Activated CD4-positive, alpha-beta T cell treated with anti-CD3 and anti-CD28 coated beads, Interleukin-2, amount 50 U/mL, for 4 hours (primary cell): ENCODE data around the gene ZNF500.

ENCODE experiments used
- DNase-seq, 2 experiments: peaks; one replicate each; pipeline ENCODE4 v3.0.0-alpha.2; 2020

The ZNF500 gene

DNA sequence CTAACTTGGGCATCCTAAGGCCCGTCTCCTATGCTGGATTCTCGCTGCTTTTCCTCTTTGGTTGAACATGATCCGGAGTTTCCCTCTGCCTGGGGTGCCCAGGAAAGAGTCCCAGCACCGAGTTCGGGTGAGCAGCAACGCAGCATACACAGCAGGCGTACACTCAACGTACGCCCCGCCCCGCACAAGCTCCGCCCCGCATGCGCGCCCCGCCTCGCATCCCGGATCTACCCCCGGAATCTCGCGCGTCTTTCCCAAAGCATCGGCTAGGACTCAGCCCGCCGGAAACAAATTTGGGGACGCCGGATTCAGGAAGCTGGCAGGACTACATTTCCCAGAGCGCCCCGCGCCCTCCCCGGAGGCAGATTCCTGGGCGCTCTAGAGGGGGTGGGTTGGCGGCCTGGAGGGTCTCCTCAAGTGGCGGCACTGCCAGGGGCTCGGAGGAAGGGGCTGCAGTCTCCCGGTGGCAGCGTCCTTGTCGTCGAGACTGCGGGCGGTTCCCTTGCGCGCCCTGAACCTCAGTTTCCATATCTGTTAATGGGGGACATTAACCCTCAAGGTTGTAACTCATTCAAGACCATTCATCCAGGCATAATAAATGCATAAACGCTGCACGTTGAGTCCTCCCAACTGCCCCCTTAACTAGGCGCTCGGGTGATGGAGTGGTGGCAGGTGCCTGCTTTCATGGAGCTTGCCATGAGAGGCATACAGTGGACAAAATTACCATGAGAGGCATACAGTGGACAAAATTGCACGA lies 1.8 kb upstream of the ZNF500 start:
- peak; percentile 74 to 77 for DNase-seq

DNA sequence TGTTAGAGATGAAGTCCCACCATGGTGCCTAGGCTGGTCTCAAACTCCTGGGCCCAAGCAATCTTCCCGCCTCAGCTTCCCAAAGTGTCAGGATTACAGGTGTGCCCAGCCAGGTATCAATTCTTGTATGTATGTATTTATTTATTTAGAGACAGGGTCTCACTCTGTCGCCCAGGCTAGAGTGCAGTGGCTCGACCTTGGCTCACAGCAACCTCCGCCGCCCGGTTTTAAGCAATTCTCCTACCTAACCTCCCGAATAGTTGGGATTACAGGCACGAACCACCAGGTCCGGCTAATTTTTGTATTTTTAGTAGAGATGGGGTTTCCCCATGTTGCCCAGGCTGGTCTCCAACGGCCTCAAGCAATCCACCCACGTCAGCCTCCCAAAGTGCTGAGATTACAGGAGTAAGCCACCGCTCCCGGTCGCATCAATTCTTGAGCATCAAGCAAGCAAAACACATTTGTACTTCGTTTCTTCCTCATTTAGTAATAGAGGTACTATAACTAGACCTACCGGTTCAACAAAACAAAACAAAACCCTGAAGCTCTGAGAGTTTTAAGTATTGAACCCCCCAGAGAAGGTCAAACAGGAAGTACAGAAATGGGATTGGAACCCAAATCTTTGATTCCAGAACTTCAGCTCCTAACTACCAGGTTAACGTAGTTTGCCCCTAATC lies 1.0 kb upstream of the ZNF500 start:
- DNase-seq: no peak

DNA sequence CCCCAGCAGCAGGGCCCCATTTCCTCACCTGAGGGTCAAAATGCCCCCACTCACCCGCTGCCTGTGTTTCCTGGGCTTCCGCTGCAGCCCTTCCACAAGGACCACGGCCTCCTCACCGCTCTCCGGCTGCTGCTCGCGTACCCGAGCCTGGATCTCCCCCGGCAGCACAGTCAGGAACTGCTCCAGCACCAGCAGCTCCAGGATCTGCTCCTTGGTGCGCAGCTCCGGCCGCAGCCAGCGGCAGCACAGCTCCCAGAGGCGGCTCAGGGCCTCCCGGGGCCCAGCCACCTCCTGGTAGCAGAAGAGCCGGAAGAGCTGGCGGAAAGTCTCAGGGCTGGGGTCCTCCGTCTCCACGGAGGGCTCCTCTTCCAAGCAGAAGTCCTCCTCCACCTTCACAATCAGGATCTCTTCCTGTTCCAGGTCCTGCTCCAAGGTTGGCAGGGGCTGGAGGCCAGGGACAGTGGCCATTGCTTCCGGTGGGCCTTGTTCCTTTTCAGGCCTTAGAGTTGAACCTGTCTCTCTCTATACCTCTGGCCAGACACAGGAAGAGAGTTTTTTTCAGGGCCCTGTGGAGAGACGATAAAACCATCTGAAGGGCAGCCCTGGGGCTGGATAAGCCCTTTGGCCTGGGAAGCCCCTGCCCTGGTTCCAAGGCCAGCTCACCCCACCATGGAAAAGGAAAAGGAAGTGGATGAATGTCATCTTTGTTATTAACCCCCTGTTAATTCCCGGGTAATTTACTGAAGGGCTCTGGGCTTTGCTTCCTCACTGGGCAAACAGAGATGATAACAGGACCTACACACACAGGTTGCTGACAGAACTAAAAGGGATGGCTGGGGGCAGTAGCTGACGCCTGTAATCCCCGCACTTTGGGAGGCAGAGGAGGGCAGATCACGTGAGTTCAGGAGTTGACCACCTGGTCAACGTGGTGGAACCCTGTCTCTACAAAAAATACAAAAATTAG lies 1.2 kb downstream of the ZNF500 start:
- no peak for DNase-seq

- no peak for DNase-seq
These were observed 3.2 kb downstream of the ZNF500 start for GRCh38 chr16:4763791-4764190.

DNA sequence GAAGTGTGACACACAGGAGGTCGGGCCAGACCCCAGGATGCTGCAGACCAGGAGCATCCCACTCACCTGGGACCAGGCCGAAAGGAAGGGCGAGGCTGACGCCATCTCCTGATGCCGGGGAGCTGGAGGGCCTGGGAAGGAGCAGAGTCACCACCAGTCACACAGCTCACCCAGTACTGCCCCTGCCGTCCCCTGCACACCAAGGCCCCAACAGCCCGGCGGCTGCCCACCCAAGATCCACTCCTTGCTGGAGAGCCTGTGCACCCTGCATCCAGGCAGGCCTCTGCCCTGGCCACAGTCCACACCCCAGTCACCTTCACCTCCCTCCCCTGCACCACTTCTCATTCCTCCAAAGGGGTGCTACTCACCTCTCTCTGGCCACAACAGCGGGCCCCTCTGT lies 4.8 kb downstream of the ZNF500 start:
- DNase-seq: no peak

DNA sequence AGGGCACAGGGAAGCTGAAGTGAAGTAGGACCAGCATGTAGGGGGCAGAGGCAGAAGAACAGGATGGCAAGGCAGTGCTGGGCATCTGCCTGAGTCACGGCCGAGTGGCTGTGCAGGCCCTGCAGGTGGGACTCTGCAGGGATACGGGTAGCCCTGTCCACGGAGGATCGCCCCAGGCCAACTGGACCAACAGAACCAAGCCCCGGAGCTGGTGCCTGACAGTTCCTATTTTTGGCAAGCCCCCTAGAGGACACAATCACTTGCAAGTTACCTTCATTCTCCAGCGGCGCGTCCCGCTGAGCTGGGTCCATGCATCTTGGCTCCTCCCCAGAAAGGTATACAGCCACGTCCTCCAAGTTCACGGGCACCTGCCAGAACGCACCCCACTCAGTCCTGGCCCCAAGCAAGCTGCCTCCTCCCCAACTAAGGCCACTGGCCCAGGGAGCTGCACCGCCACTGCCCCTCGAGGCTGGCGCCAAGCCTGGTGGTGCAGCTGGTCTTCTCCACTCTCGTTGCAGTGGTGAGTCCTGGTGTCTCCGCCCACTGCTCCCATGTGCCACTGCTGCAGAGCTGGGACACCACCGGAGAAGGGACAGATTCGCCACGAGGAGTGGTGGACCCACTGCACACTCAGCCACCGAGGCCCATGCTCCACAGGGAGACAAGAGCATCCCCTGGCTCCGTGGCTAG lies 6.6 kb downstream of the ZNF500 start:
- no peak for DNase-seq

GRCh38 chr16:4755687-4756086 lies 11.3 kb downstream of the ZNF500 start:
- no peak for DNase-seq

DNA sequence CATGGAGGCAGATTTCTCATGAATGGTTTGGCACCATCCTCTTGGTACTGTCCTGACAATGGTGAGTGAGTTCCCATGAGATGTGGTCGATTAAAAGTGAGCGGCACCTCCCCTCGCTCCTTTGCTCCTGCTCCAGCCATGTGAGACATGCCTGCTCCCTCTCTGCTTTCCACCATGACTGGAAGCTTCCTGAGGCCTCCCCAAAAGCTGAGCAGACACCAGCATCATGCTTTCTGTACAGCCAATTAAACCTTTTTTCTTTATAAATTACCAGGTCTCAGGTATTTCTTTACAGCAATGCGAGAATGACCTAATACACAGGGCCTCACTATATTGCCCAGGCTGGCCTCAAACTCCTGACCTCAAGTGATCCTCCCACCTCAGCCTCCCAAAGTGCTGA lies 12.1 kb downstream of the ZNF500 start:
- DNase-seq: no peak

DNA sequence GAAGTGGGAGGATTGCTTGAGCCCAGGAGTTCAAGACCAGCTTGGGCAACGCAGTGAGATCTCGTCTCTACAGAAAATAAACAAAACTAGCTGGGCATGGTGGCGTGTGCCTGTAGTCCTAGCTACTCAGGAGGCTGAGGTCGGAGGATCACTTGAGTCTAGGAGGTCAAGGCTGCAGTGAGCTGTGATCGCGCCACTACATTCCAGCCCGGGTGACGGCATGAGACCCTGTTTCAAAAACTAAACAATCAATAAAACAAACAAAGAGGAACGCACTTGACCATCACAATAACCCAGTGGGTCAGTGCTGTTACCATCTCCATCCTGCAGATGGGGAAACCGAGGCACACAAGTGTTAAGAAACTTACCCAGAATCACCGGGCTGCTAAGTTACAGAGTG lies 13.7 kb downstream of the ZNF500 start:
- DNase-seq: no peak

DNA sequence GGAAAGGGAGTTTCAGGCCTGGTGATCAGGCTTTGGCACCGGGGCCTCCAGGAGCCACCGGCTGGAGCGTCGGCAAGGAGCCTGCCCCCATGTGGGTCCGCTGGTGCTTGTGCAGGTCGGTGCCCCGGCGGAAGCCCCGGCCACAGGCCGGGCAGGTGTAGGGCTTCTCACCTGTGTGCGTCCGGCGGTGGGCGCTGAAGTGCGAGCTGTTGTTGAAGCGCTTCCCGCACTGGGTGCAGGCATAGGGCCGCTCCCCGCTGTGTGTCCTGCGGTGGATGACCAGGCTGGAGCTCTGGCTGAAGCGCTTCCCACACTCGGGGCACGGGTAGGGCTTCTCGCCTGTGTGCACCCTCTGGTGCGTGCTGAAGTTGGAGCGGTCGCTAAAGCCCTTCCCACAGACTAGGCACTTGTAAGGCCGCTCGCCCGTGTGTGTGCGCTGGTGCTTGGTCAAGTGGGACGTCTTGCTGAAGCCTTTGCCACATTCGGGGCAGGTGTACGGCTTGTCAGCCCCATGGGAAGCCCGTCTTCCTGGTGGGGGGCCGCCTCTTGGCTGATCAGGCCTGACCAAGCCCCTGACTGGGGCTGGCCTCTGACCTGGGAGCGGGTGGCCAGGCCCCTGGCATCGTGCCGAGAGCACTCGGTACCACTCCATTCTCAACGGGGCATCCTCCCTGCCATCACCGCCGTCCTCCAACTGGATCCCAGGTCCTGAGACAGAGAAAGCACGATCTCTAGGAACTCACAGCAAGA lies 14.4 kb downstream of the ZNF500 start:
- no peak for DNase-seq

GRCh38 chr16:4750896-4751295 lies 16.1 kb downstream of the ZNF500 start:
- no peak for DNase-seq

- DNase-seq: no peak
These were observed 17.2 kb downstream of the ZNF500 start for GRCh38 chr16:4749700-4750257.

DNA sequence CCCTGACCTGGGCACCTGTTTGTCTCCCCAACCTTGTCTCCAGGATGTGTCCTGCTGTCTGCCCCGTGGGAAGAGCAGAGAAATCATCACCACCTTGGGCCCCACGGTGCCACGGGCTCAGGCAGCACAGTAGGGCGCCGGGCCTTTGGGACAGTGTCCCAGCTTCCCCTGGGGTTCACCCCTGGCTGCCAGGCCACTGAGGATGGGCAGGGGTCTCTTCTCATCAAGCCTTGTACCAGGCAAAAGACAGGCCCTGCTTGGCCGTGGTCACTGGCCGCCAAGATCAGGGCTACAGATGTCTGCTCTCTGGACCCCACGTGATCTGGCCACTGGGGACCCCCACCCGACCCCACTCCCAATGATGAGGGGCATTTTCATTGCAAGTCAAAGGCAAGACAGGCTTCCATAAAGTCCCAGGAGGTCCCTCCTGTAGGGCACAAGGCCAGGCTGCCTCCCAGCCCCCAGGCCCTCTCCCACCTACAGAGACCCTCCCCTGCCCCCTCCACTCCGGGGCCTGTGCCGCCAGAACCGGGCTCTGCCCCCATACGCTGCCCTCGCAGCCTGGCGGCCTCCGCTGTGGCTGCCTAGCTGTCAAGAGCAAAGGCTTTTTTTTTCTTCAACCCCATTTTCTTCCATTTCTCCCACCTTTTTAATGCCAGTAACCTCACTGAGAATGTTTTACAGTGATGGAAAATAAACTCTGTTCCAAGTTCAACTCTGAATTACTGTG lies 18.1 kb downstream of the ZNF500 start:
- DNase-seq: no peak

- DNase-seq: no peak
These were observed 18.9 kb downstream of the ZNF500 start for GRCh38 chr16:4747906-4748681.

- no peak for DNase-seq
These were observed 19.9 kb downstream of the ZNF500 start for GRCh38 chr16:4746991-4747574.

DNA sequence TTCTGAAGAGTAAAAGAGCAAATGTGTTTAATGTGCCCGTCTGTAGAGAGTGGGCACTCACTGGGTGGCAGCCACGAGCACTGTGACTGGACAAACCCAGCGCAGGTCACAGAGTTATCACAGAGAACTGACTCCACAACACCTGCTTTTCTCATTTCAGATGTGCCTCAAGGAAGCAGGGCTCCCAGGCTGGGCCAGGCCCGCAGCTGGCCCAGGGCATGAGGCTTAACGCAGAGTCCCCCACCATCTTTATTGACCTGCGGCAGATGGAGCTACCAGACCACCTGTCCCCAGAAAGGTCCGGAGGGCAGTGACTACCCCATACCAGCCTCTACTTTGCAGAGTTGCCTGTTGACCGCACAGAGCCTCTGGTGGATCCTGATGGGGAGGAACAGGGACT lies 20.7 kb downstream of the ZNF500 start:
- DNase-seq: no peak

DNA sequence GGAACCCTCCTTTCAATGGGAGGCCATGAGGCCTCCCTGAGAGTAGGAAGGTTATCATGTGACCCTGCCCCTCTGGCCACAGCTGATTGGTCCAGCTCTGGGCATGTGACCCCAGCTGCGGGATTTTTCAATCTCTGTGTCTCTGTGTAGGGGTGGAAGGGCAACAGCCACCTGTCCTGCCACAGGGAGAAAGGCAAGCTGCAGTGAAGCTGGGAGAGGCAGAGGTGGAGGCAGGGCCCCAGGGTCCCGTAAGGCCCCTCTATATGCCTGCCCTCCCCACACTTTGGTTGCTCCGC lies 21.7 kb downstream of the ZNF500 start:
- no peak for DNase-seq

DNA sequence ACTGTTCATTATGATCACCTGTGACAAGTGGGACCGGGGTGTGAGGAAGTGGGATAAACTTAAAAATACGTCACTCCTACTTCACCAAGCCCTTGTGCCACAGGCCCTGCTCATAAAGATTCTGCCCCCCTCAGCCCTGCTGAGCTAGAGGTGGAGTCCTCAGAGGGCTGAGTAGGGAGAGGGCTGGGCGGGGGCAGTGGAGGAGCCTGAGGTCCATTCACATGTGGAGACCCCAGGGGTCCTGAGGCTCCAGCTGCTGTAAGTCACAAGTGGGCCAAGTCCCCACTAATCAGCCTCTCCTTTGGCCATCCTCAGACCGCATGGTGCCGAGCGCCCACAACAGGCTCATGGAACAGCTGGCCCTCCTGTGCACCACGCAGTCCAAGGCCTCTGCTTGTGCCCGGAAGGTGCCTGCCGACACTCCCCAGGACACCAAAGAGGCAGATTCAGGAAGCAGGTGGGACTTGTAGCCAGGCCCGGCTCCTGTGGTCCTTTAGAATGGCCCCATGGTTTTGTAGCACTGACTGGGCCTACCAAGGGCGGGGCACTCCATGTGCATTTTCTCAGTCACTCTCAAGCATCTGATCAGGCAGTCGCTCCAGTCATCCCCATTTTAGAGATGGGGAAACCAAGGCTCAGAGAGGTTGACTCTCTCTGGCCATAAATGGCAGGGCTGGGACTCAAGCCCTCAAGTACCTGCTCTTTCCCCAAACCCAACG lies 22.2 kb downstream of the ZNF500 start:
- DNase-seq: no peak

GRCh38 chr16:4743226-4743878 lies 23.6 kb downstream of the ZNF500 start:
- no peak for DNase-seq
